HG03159 (cell line): ENCODE measurements around the gene MYH16.
"Not testable (repeated sequence)": the region's sequence is repeated elsewhere in the genome, so short reads cannot be mapped to it uniquely, and the experiment has no call there.

Experiments used
- ATAC-seq: cut with Tn5 transposase; IDR thresholded peaks from one replicate; pipeline ENCODE4 v1.9.1; 2021; ENCODE audit warnings: mild to moderate bottlenecking, moderate library complexity; ENCODE audit not compliant: unreplicated experiment

MYH16 gene

GRCh38 chr7:99257675-99258074 lies 15.0 kb upstream of the MYH16 start:
- no peak for ATAC-seq

GRCh38 chr7:99258501-99258900 lies 14.1 kb upstream of the MYH16 start:
- ATAC-seq: no peak

GRCh38 chr7:99260395-99260794 lies 12.2 kb upstream of the MYH16 start:
- no peak for ATAC-seq

GRCh38 chr7:99261646-99262045 lies 11.0 kb upstream of the MYH16 start:
- ATAC-seq: no peak

GRCh38 chr7:99265848-99266480 lies 6.7 kb upstream of the MYH16 start:
- ATAC-seq: no peak

- ATAC-seq: no peak
These were observed 5.2 kb upstream of the MYH16 start for GRCh38 chr7:99267481-99267840.

- ATAC-seq: no peak
These were observed 4.6 kb upstream of the MYH16 start for GRCh38 chr7:99267841-99268576.

- ATAC-seq: no peak
These were observed 4.1 kb upstream of the MYH16 start for GRCh38 chr7:99268577-99268908.

GRCh38 chr7:99270702-99271101 lies 1.9 kb upstream of the MYH16 start:
- no peak for ATAC-seq

GRCh38 chr7:99273561-99273960 lies 922 bp downstream of the MYH16 start:
- not testable (repeated sequence) for ATAC-seq

GRCh38 chr7:99274908-99275307 lies 2.3 kb downstream of the MYH16 start:
- not testable (repeated sequence) for ATAC-seq

GRCh38 chr7:99275496-99275895 lies 2.9 kb downstream of the MYH16 start:
- ATAC-seq: no peak

GRCh38 chr7:99278180-99278579 lies 5.5 kb downstream of the MYH16 start:
- ATAC-seq: no peak

- ATAC-seq: not testable (repeated sequence)
These were observed 11.5 kb downstream of the MYH16 start for GRCh38 chr7:99284165-99284564.

- no peak for ATAC-seq
These were observed 15.3 kb downstream of the MYH16 start for GRCh38 chr7:99287779-99288534.

- no peak for ATAC-seq
These were observed 16.5 kb downstream of the MYH16 start for GRCh38 chr7:99289185-99289584.

- ATAC-seq: not testable (repeated sequence)
These were observed 17.5 kb downstream of the MYH16 start for GRCh38 chr7:99290148-99290547.

GRCh38 chr7:99290980-99291607 lies 18.5 kb downstream of the MYH16 start:
- ATAC-seq: no peak

- ATAC-seq: no peak
These were observed 19.5 kb downstream of the MYH16 start for GRCh38 chr7:99292127-99292526.

- ATAC-seq: no peak
These were observed 20.5 kb downstream of the MYH16 start for GRCh38 chr7:99293167-99293566.

GRCh38 chr7:99293650-99294049 lies 21.0 kb downstream of the MYH16 start:
- ATAC-seq: no peak

- no peak for ATAC-seq
These were observed 23.8 kb downstream of the MYH16 start for GRCh38 chr7:99296471-99296870.
